Caco-2 (cell line): ENCODE measurements around the gene MMP19. TPM values are rescaled to one million over a fixed set of nuclear protein-coding genes. Genes with fewer than 3 reads are reported as not detected.

Experiments used
- BruUV-seq: library from RNA; stranded (reverse); fragments of 400-500 nt; replicated peaks from 2 replicates; lab custom pipeline; 2021; lab: Mats Ljungman, UMichigan
- CTCF ChIA-PET: fragments of 300-600 bp; sonication (Branson Sonifier 250); formaldehyde crosslinking; loops from one replicate; lab custom pipeline; 2022; ENCODE audit warnings: antibody characterized with exemption; lab: Charles Lee
- POLR2A ChIA-PET: fragments of 300-600 bp; sonication (Branson Sonifier 250); formaldehyde crosslinking; loops from one replicate; lab custom pipeline; 2022; ENCODE audit warnings: antibody characterized with exemption; lab: Charles Lee
- DNase-seq, 2 experiments: peaks; one replicate each; pipeline versions ENCODE4 v3.0.0 to v3.0.0-alpha.2; 2020 to 2022
- H3K27me3 ChIP-seq: replicated peaks from 2 replicates; pipeline ENCODE4 v1.6.0; 2011; ENCODE audit warnings: low read length; ENCODE audit not compliant: control insufficient read depth, insufficient read depth
- H3K36me3 ChIP-seq: 2 replicates; pipeline ENCODE4 v1.5.1; 2011; ENCODE audit warnings: low read length; ENCODE audit not compliant: control insufficient read depth, insufficient read depth
- H3K4me1 ChIP-seq: fragments of 250-450 bp; sonication (Bioruptor Pico); 2 replicates; pipeline ENCODE4 v1.5.1; 2020; ENCODE audit warnings: mild to moderate bottlenecking
- H3K4me3 ChIP-seq: 2 replicates; pipeline ENCODE4 v1.5.1; 2011; ENCODE audit warnings: low read depth, mild to moderate bottlenecking, control low read depth, low read length
- H3K9me3 ChIP-seq: fragments of 250-450 bp; sonication (Bioruptor Pico); 2 replicates; pipeline ENCODE4 v1.5.1; 2020; ENCODE audit warnings: mild to moderate bottlenecking, moderate library complexity
- H3K27ac Mint-ChIP-seq: one replicate; pipeline ENCODE4 v1.8.0; 2022; ENCODE audit warnings: mixed read lengths; ENCODE audit not compliant: unreplicated experiment
- H3K27me3 Mint-ChIP-seq: one replicate; pipeline ENCODE4 v1.8.0; 2022; ENCODE audit warnings: mixed read lengths; ENCODE audit not compliant: insufficient read depth, unreplicated experiment
- H3K36me3 Mint-ChIP-seq: one replicate; pipeline ENCODE4 v1.8.0; 2022; ENCODE audit warnings: mild to moderate bottlenecking, mixed read lengths; ENCODE audit not compliant: insufficient read depth, unreplicated experiment
- H3K4me1 Mint-ChIP-seq: one replicate; pipeline ENCODE4 v1.8.0; 2022; ENCODE audit warnings: low read depth, mixed read lengths; ENCODE audit not compliant: unreplicated experiment
- H3K4me3 Mint-ChIP-seq: one replicate; pipeline ENCODE4 v1.8.0; 2022; ENCODE audit warnings: mild to moderate bottlenecking, moderate library complexity, mixed read lengths; ENCODE audit not compliant: unreplicated experiment
- H3K9me3 Mint-ChIP-seq: one replicate; pipeline ENCODE4 v1.8.0; 2022; ENCODE audit warnings: mixed read lengths; ENCODE audit not compliant: unreplicated experiment
- CTCF ChIP-seq, 2 experiments: fragments of 200-600 bp in 1 of 2; IDR thresholded peaks; 1 replicate in 1 of 2; 2 replicates in 1 of 2; pipeline versions ENCODE4 v1.5.1 to v1.8.0; 2011 to 2022; ENCODE audit warnings: antibody characterized with exemption in 1 of 2, control low read depth in 1 of 2, inconsistent platforms in 1 of 2, low read depth in 1 of 2, low read length in 1 of 2, mild to moderate bottlenecking in 1 of 2, moderate library complexity in 1 of 2; ENCODE audit not compliant: insufficient read depth in 1 of 2, severe bottlenecking in 1 of 2, unreplicated experiment in 1 of 2
- intact Hi-C: fragments of 100-400 bp; cut with micrococcal nuclease; formaldehyde crosslinking; loops from one replicate; pipeline ENCODE4 v1.10.0; 2022; ENCODE audit not compliant: unreplicated experiment
- total RNA-seq: library from RNA; stranded (reverse); gene quantifications from 2 replicates; pipeline ENCODE4 v1.2.3, GENCODE V29; 2022

Gene MMP19
- total RNA-seq, 1 experiment from 2014 or later: 2.2 TPM

- no peaks in the 10 kb centered on the region for H3K27me3 Mint-ChIP-seq
- H3K27me3 ChIP-seq: no peaks in the 10 kb centered on the region
- no peaks in the 10 kb centered on the region for H3K9me3 Mint-ChIP-seq
- DNase-seq: no peak
- intact Hi-C loops: no loop called here
- no peaks in the 10 kb centered on the region for H3K9me3 ChIP-seq
- POLR2A ChIA-PET: no interaction called here
- H3K27ac Mint-ChIP-seq: no peak overlapping the region
- H3K4me3 Mint-ChIP-seq: no peak overlapping the region
- BruUV-seq: no TSS peak
- no peaks in the 10 kb centered on the region for H3K36me3 Mint-ChIP-seq
- CTCF ChIA-PET: interaction anchor here (0.6 kb wide), 1 partner anchor 16 kb away, joined by 4 read pairs; the partner anchor contains the start of gene DNAJC14
- no peaks in the 10 kb centered on the region for H3K36me3 ChIP-seq
- no peak overlapping the region for H3K4me3 ChIP-seq
- peaks cover 9% of the 10 kb centered on the region for H3K4me1 ChIP-seq
- no peak for TF ChIP-seq CTCF (IDR thresholded peaks at IDR 0.05; ENCODE audit: insufficient read depth in 1 of 2, low read depth in 1 of 2, low read length in 1 of 2, severe bottlenecking in 1 of 2, unreplicated experiment in 1 of 2)
- H3K4me1 Mint-ChIP-seq: peaks cover 7% of the 10 kb centered on the region
Measured at GRCh38 chr12:55845785-55846496, 3.2 kb upstream of the MMP19 start.

- BruUV-seq: no TSS peak
- Mint-ChIP-seq H3K4me1 (peaks cover 7% of the 10 kb centered on the region), H3K9me3 (no peaks in the 10 kb centered on the region), H3K27me3 (no peaks in the 10 kb centered on the region), H3K4me3 (no peak overlapping the region), H3K36me3 (no peaks in the 10 kb centered on the region), H3K27ac (no peak overlapping the region)
- CTCF ChIA-PET: no interaction called here
- H3K4me3 ChIP-seq: no peak overlapping the region
- intact Hi-C loops: no loop called here
- H3K27me3 ChIP-seq: no peaks in the 10 kb centered on the region
- peaks cover 9% of the 10 kb centered on the region for H3K4me1 ChIP-seq
- POLR2A ChIA-PET: no interaction called here
- H3K36me3 ChIP-seq: no peaks in the 10 kb centered on the region
- TF ChIP-seq CTCF (IDR thresholded peaks at IDR 0.05; ENCODE audit: insufficient read depth in 1 of 2, low read depth in 1 of 2, low read length in 1 of 2, severe bottlenecking in 1 of 2, unreplicated experiment in 1 of 2): no peak
- H3K9me3 ChIP-seq: no peaks in the 10 kb centered on the region
- DNase-seq: no peak
Measured at GRCh38 chr12:55845361-55845760, 2.6 kb upstream of the MMP19 start.

- Histone ChIP-seq H3K36me3 (no peaks in the 10 kb centered on the region), H3K4me1 (peaks cover 9% of the 10 kb centered on the region), H3K4me3 (no peak overlapping the region), H3K9me3 (no peaks in the 10 kb centered on the region), H3K27me3 (no peaks in the 10 kb centered on the region)
- H3K36me3 Mint-ChIP-seq: no peaks in the 10 kb centered on the region
- no peak overlapping the region for H3K27ac Mint-ChIP-seq
- H3K27me3 Mint-ChIP-seq: no peaks in the 10 kb centered on the region
- H3K9me3 Mint-ChIP-seq: no peaks in the 10 kb centered on the region
- H3K4me1 Mint-ChIP-seq: peaks cover 7% of the 10 kb centered on the region
- no peak for TF ChIP-seq CTCF (IDR thresholded peaks at IDR 0.05; ENCODE audit: insufficient read depth in 1 of 2, low read depth in 1 of 2, low read length in 1 of 2, severe bottlenecking in 1 of 2, unreplicated experiment in 1 of 2)
- intact Hi-C loops: no loop called here
- DNase-seq: no peak
- ChIA-PET CTCF (no interaction called here), POLR2A (no interaction called here)
- no peak overlapping the region for H3K4me3 Mint-ChIP-seq
- BruUV-seq: no TSS peak
Measured at GRCh38 chr12:55844961-55845360, 2.2 kb upstream of the MMP19 start.
